GM18517 (cell line): ENCODE data around the gene KCNN1.
A peak's percentile ranks its signal among the peaks of the same experiment; 100 is the strongest.

Experiments
- ATAC-seq: cut with Tn5 transposase; IDR thresholded peaks from one replicate; pipeline ENCODE4 v1.9.1; 2021; ENCODE audit warnings: mild to moderate bottlenecking, moderate library complexity; ENCODE audit not compliant: unreplicated experiment

KCNN1 gene

GRCh38 chr19:17946965-17947784 is 19.7 kb upstream of the KCNN1 start:
- ATAC-seq = peak; percentile 37

- ATAC-seq = peak; percentile 45
These were observed 18.9 kb upstream of the KCNN1 start for GRCh38 chr19:17947815-17948513.

GRCh38 chr19:17948514-17948900 is 18.4 kb upstream of the KCNN1 start:
- ATAC-seq = no peak

- ATAC-seq = no peak
These were observed 17.7 kb upstream of the KCNN1 start for GRCh38 chr19:17948931-17949930.

- ATAC-seq = no peak
These were observed 17.0 kb upstream of the KCNN1 start for GRCh38 chr19:17949956-17950309.

- ATAC-seq = no peak
These were observed 16.4 kb upstream of the KCNN1 start for GRCh38 chr19:17950310-17951156.

GRCh38 chr19:17951157-17951989 is 15.5 kb upstream of the KCNN1 start:
- ATAC-seq = no peak

GRCh38 chr19:17951990-17952976 is 14.6 kb upstream of the KCNN1 start:
- ATAC-seq = no peak

GRCh38 chr19:17953316-17953801 is 13.5 kb upstream of the KCNN1 start:
- no peak for ATAC-seq

- no peak for ATAC-seq
These were observed 13.0 kb upstream of the KCNN1 start for GRCh38 chr19:17953869-17954268.

- ATAC-seq = no peak
These were observed 12.5 kb upstream of the KCNN1 start for GRCh38 chr19:17954401-17954800.

GRCh38 chr19:17957149-17957849 is 9.6 kb upstream of the KCNN1 start:
- no peak for ATAC-seq

GRCh38 chr19:17957885-17958284 is 9.0 kb upstream of the KCNN1 start:
- no peak for ATAC-seq

- ATAC-seq = no peak
These were observed 2.8 kb upstream of the KCNN1 start for GRCh38 chr19:17963936-17964691.

- no peak for ATAC-seq
These were observed 1.4 kb upstream of the KCNN1 start for GRCh38 chr19:17965370-17966128.

GRCh38 chr19:17966129-17966483 is 801 bp upstream of the KCNN1 start:
- no peak for ATAC-seq
